Measurements from ENCODE around the gene TAS1R1.

GRCh38 chr1:6574025-6574620 is 19.0 kb downstream of the TAS1R1 start:
- TF ChIP-seq CTCF (IDR thresholded peaks at IDR 0.05) = no peak
- TF ChIP-seq POLR2A (IDR thresholded peaks at IDR 0.05) = no peak
